Osteoblast (primary cell): ENCODE data around the gene CFAP74. TPM values are rescaled to one million over a fixed set of nuclear protein-coding genes. Genes with fewer than 3 reads are reported as not detected.

ENCODE experiments used
- DNase-seq: peaks from one replicate; pipeline ENCODE4 v3.0.0; 2011; ENCODE audit warnings: low spot score, mixed read lengths; ENCODE audit not compliant: insufficient read length; ENCODE audit errors: missing footprints
- H2AFZ ChIP-seq: 2 replicates; pipeline ENCODE4 v1.6.0; 2011; ENCODE audit warnings: mild to moderate bottlenecking, low read length
- H3K27ac ChIP-seq: 2 replicates; pipeline ENCODE4 v1.5.1; 2011; ENCODE audit warnings: mild to moderate bottlenecking, low read depth, low read length, moderate library complexity
- H3K27me3 ChIP-seq: 2 replicates; pipeline ENCODE4 v1.6.0; 2012; ENCODE audit warnings: mild to moderate bottlenecking, control low read depth, inconsistent platforms, low read length, moderate library complexity; ENCODE audit not compliant: insufficient read depth
- H3K36me3 ChIP-seq: 2 replicates; pipeline ENCODE4 v1.5.1; 2011; ENCODE audit warnings: mild to moderate bottlenecking, low read length, control low read depth, moderate library complexity; ENCODE audit not compliant: insufficient read depth
- H3K4me1 ChIP-seq: 2 replicates; pipeline ENCODE4 v1.5.1; 2011; ENCODE audit warnings: mild to moderate bottlenecking, low read length, control low read depth, moderate library complexity; ENCODE audit not compliant: insufficient read depth
- H3K4me2 ChIP-seq: 2 replicates; pipeline ENCODE4 v1.6.0; 2011; ENCODE audit warnings: mild to moderate bottlenecking, low read length; ENCODE audit not compliant: insufficient read depth
- H3K4me3 ChIP-seq: fragments of 200-600 bp; sonication (generic); 3 replicates; pipeline ENCODE4 v1.5.1; 2012; ENCODE audit warnings: mild to moderate bottlenecking, low read length, inconsistent platforms; ENCODE audit not compliant: insufficient read depth
- H3K79me2 ChIP-seq: 2 replicates; pipeline ENCODE4 v1.6.0; 2012; ENCODE audit warnings: mild to moderate bottlenecking, low read length, control low read depth, inconsistent platforms; ENCODE audit not compliant: insufficient read depth
- H3K9me3 ChIP-seq: 2 replicates; pipeline ENCODE4 v1.5.1; 2011; ENCODE audit warnings: low read depth, low read length, control low read depth
- H4K20me1 ChIP-seq: 2 replicates; pipeline ENCODE4 v1.6.0; 2012; ENCODE audit warnings: mild to moderate bottlenecking, low read length, control low read depth; ENCODE audit not compliant: insufficient read depth
- total RNA-seq: library from RNA; depleted of rRNA; stranded (reverse); fragments of >200 nt; gene quantifications from 2 replicates; pipeline ENCODE4 v1.2.3, GENCODE V29; 2012
- TF ChIP-seq, protein P1 (sequence below): IDR thresholded peaks from 2 replicates; pipeline ENCODE4 v1.5.1; 2011; ENCODE audit warnings: mild to moderate bottlenecking, low read depth, low read length, moderate library complexity; ENCODE audit errors: extremely low read depth

Gene CFAP74
- total RNA-seq, 1 donor: not detected

GRCh38 chr1:2018217-2019171, 14.9 kb upstream of the CFAP74 start:
- no peaks in the 10 kb centered on the region for H4K20me1 ChIP-seq
- DNase-seq: peak; percentile 86
- H3K79me2 ChIP-seq: no peaks in the 10 kb centered on the region
- no peak overlapping the region for H3K4me3 ChIP-seq
- no peaks in the 10 kb centered on the region for H3K4me1 ChIP-seq
- no peak overlapping the region for H3K4me2 ChIP-seq
- peaks cover 54% of the 10 kb centered on the region for H3K27me3 ChIP-seq
- H2AFZ ChIP-seq: no peak overlapping the region
- TF ChIP-seq, protein P1, sequence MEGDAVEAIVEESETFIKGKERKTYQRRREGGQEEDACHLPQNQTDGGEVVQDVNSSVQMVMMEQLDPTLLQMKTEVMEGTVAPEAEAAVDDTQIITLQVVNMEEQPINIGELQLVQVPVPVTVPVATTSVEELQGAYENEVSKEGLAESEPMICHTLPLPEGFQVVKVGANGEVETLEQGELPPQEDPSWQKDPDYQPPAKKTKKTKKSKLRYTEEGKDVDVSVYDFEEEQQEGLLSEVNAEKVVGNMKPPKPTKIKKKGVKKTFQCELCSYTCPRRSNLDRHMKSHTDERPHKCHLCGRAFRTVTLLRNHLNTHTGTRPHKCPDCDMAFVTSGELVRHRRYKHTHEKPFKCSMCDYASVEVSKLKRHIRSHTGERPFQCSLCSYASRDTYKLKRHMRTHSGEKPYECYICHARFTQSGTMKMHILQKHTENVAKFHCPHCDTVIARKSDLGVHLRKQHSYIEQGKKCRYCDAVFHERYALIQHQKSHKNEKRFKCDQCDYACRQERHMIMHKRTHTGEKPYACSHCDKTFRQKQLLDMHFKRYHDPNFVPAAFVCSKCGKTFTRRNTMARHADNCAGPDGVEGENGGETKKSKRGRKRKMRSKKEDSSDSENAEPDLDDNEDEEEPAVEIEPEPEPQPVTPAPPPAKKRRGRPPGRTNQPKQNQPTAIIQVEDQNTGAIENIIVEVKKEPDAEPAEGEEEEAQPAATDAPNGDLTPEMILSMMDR: no peak
- H3K36me3 ChIP-seq: no peaks in the 10 kb centered on the region
- H3K9me3 ChIP-seq: no peaks in the 10 kb centered on the region
- H3K27ac ChIP-seq: no peak overlapping the region

GRCh38 chr1:2016123-2016522, 12.5 kb upstream of the CFAP74 start:
- no peaks in the 10 kb centered on the region for H3K36me3 ChIP-seq
- DNase-seq: peak; percentile 81
- TF ChIP-seq, protein P1: no peak
- no peaks in the 10 kb centered on the region for H3K9me3 ChIP-seq
- H3K4me1 ChIP-seq: no peaks in the 10 kb centered on the region
- no peak overlapping the region for H3K4me2 ChIP-seq
- H3K79me2 ChIP-seq: no peaks in the 10 kb centered on the region
- H4K20me1 ChIP-seq: no peaks in the 10 kb centered on the region
- no peak overlapping the region for H3K4me3 ChIP-seq
- no peak overlapping the region for H2AFZ ChIP-seq
- H3K27ac ChIP-seq: no peak overlapping the region
- H3K27me3 ChIP-seq: peaks cover 47% of the 10 kb centered on the region

GRCh38 chr1:2014741-2015735, 11.5 kb upstream of the CFAP74 start:
- no peaks in the 10 kb centered on the region for H3K9me3 ChIP-seq
- H2AFZ ChIP-seq: no peak overlapping the region
- H3K27me3 ChIP-seq: peaks cover 42% of the 10 kb centered on the region
- no peaks in the 10 kb centered on the region for H3K36me3 ChIP-seq
- H3K4me3 ChIP-seq: no peak overlapping the region
- peak; percentile 92 for DNase-seq
- no peaks in the 10 kb centered on the region for H3K79me2 ChIP-seq
- no peaks in the 10 kb centered on the region for H3K4me1 ChIP-seq
- H3K27ac ChIP-seq: no peak overlapping the region
- no peaks in the 10 kb centered on the region for H4K20me1 ChIP-seq
- TF ChIP-seq, protein P1: no peak
- no peak overlapping the region for H3K4me2 ChIP-seq

GRCh38 chr1:2014181-2014580, 10.6 kb upstream of the CFAP74 start:
- H3K4me3 ChIP-seq: no peak overlapping the region
- peak; percentile 60 for DNase-seq
- no peaks in the 10 kb centered on the region for H3K79me2 ChIP-seq
- TF ChIP-seq, protein P1: no peak
- H3K4me1 ChIP-seq: no peaks in the 10 kb centered on the region
- no peaks in the 10 kb centered on the region for H4K20me1 ChIP-seq
- peaks cover 35% of the 10 kb centered on the region for H3K27me3 ChIP-seq
- no peak overlapping the region for H3K27ac ChIP-seq
- H3K4me2 ChIP-seq: no peak overlapping the region
- H3K9me3 ChIP-seq: no peaks in the 10 kb centered on the region
- H2AFZ ChIP-seq: no peak overlapping the region
- no peaks in the 10 kb centered on the region for H3K36me3 ChIP-seq
